ENCODE data around the gene MARCOL. TPM values are rescaled to one million over a fixed set of nuclear protein-coding genes. Genes with fewer than 3 reads are reported as not detected.

MARCOL gene
- total RNA-seq, 1 experiment from 2014 or later = not detected

- Mint-ChIP-seq H3K4me1 (ENCODE audit: low read depth, unreplicated experiment) (no peaks in the 10 kb centered on the region), H3K36me3 (ENCODE audit: insufficient read depth, unreplicated experiment) (no peaks in the 10 kb centered on the region), H3K9me3 (ENCODE audit: unreplicated experiment) (no peaks in the 10 kb centered on the region), H3K27ac (ENCODE audit: unreplicated experiment) (no peak overlapping the region), H3K4me3 (ENCODE audit: unreplicated experiment) (no peak overlapping the region), H3K27me3 (ENCODE audit: insufficient read depth, unreplicated experiment) (peaks cover 11% of the 10 kb centered on the region)
- intact Hi-C loops (cut with micrococcal nuclease; ENCODE audit: unreplicated experiment) = no loop called here
- Histone ChIP-seq H3K27me3 (replicated peaks; ENCODE audit: control insufficient read depth, insufficient read depth, low read length) (no peaks in the 10 kb centered on the region), H3K4me3 (ENCODE audit: low read depth, low read length) (no peak overlapping the region), H3K36me3 (ENCODE audit: control insufficient read depth, insufficient read depth, low read length) (no peaks in the 10 kb centered on the region), H3K9me3 (no peaks in the 10 kb centered on the region), H3K4me1 (no peaks in the 10 kb centered on the region)
- TF ChIP-seq, protein P1, sequence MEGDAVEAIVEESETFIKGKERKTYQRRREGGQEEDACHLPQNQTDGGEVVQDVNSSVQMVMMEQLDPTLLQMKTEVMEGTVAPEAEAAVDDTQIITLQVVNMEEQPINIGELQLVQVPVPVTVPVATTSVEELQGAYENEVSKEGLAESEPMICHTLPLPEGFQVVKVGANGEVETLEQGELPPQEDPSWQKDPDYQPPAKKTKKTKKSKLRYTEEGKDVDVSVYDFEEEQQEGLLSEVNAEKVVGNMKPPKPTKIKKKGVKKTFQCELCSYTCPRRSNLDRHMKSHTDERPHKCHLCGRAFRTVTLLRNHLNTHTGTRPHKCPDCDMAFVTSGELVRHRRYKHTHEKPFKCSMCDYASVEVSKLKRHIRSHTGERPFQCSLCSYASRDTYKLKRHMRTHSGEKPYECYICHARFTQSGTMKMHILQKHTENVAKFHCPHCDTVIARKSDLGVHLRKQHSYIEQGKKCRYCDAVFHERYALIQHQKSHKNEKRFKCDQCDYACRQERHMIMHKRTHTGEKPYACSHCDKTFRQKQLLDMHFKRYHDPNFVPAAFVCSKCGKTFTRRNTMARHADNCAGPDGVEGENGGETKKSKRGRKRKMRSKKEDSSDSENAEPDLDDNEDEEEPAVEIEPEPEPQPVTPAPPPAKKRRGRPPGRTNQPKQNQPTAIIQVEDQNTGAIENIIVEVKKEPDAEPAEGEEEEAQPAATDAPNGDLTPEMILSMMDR (IDR thresholded peaks at IDR 0.05; ENCODE audit: insufficient read depth in 1 of 2, low read depth in 1 of 2, low read length in 1 of 2, severe bottlenecking in 1 of 2, unreplicated experiment in 1 of 2) = no peak
- POLR2A ChIA-PET = no interaction called here
- BruUV-seq (replicated peaks) = no TSS peak
- CTCF ChIA-PET = no interaction called here
- DNase-seq = no peak
These were observed 37.2 kb upstream of the MARCOL start for GRCh38 chr5:148201151-148201550.

DNA sequence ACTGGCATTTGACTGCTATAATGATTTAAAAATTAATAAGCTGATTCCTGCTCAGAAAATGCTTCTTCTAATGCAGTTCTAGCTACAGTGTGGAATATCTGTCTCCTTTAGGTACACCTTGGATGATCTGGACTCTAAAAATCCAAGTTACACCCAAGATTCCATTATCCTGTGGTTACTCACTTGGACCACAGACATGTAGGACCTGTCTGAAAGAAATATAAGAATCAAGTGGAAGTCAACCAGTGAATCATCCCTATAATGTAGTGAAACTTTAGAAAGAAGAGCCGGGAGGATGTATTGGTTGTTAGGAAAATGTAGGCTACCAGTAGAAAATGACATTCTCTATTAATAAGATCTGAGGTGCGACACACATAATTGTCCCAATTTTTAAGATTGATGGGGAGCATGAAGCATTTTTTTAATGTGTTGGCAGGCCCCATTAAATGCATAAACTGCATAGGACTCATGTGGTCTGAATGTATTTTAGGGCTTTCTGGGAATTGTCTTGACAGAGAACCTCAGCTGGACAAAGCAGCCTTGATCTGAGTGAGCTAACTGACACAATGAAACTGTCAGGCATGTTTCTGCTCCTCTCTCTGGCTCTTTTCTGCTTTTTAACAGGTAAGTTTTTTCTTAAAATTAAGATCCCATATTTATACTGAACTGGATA, 35.7 kb upstream of the MARCOL start, which contains the start of gene SPINK6:
SPINK6 (plus strand) TSS at position 512 of the 673 bp plus-strand sequence; CDS start at position 567, 55 bp downstream.
- no peaks in the 10 kb centered on the region for H3K36me3 Mint-ChIP-seq (ENCODE audit: insufficient read depth, unreplicated experiment)
- BruUV-seq (replicated peaks) = no TSS peak
- POLR2A ChIA-PET = no interaction called here

DNA sequence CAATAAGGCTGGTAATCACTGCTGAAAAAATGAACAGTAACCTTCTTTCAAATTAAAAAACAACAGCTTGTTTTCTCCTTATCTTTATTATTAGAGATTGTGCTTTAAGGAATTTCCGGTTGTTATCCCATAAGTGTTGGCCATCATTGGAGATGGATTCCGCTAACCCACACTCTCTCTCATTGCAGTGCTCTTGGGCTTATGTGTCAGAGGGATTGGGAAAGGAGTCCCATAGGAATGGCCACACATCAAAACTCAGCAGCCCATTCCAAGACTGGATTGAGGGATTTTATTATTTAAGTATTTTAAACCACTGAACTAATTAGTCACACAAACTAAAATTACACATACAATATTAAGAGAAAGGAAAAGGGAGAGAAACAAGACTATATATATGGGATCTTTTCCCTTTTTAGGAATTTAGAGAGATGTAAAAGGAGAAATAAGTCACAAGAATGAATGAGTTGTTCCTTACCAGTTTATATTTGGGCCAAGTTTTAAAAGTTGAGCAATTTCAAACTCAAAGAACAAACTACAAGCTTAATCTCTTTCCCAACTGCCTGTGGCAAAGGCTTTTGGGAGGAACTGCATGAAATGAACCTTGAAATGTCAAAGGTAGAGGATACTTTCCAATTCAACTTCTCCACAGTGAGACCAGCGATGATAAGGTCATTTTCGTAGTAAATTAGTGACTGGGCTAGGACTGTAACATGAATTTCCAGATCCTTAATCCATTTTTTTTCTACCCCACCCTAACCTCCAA, 33.1 kb upstream of the MARCOL start:
- CTCF ChIA-PET = no interaction called here
- no peak overlapping the region for H3K27ac Mint-ChIP-seq (ENCODE audit: unreplicated experiment)
- H3K36me3 ChIP-seq (ENCODE audit: control insufficient read depth, insufficient read depth, low read length) = no peaks in the 10 kb centered on the region
- no peaks in the 10 kb centered on the region for H3K9me3 Mint-ChIP-seq (ENCODE audit: unreplicated experiment)
- no peaks in the 10 kb centered on the region; the same call in 1 of the 2 replicates for H3K9me3 ChIP-seq
- H3K4me1 Mint-ChIP-seq (ENCODE audit: low read depth, unreplicated experiment) = peaks cover 6% of the 10 kb centered on the region
- BruUV-seq (replicated peaks) = no TSS peak
- intact Hi-C loops (cut with micrococcal nuclease; ENCODE audit: unreplicated experiment) = no loop called here
- H3K4me1 ChIP-seq = no peaks in the 10 kb centered on the region
- no peak for DNase-seq
- TF ChIP-seq, protein P1 (IDR thresholded peaks at IDR 0.05; ENCODE audit: insufficient read depth in 1 of 2, low read depth in 1 of 2, low read length in 1 of 2, severe bottlenecking in 1 of 2, unreplicated experiment in 1 of 2) = no peak
- no peaks in the 10 kb centered on the region for H3K27me3 ChIP-seq (replicated peaks; ENCODE audit: control insufficient read depth, insufficient read depth, low read length)
- H3K4me3 ChIP-seq (ENCODE audit: low read depth, low read length) = no peak overlapping the region
- no peak overlapping the region for H3K4me3 Mint-ChIP-seq (ENCODE audit: unreplicated experiment)
- POLR2A ChIA-PET = no interaction called here
- H3K27me3 Mint-ChIP-seq (ENCODE audit: insufficient read depth, unreplicated experiment) = peaks cover 4% of the 10 kb centered on the region
- H3K36me3 Mint-ChIP-seq (ENCODE audit: insufficient read depth, unreplicated experiment) = no peaks in the 10 kb centered on the region

More for the DNA sequence above, 35.7 kb upstream of the MARCOL start, which contains the start of gene SPINK6:
- TF ChIP-seq, protein P1 (IDR thresholded peaks at IDR 0.05; ENCODE audit: insufficient read depth in 1 of 2, low read depth in 1 of 2, low read length in 1 of 2, severe bottlenecking in 1 of 2, unreplicated experiment in 1 of 2) = no peak
- CTCF ChIA-PET = no interaction called here
- no peaks in the 10 kb centered on the region for H3K36me3 ChIP-seq (ENCODE audit: control insufficient read depth, insufficient read depth, low read length)
- Mint-ChIP-seq H3K27ac (ENCODE audit: unreplicated experiment) (no peak within 1 kb of the TSS), H3K4me1 (ENCODE audit: low read depth, unreplicated experiment) (no peaks in the 10 kb centered on the region), H3K4me3 (ENCODE audit: unreplicated experiment) (no peak within 1 kb of the TSS), H3K9me3 (ENCODE audit: unreplicated experiment) (no peaks in the 10 kb centered on the region), H3K27me3 (ENCODE audit: insufficient read depth, unreplicated experiment) (peaks cover 11% of the 10 kb centered on the region)
- intact Hi-C loops (cut with micrococcal nuclease; ENCODE audit: unreplicated experiment) = no loop called here
- no peak for DNase-seq
- H3K4me1 ChIP-seq = no peaks in the 10 kb centered on the region
- no peak within 1 kb of the TSS for H3K4me3 ChIP-seq (ENCODE audit: low read depth, low read length)
- H3K27me3 ChIP-seq (replicated peaks; ENCODE audit: control insufficient read depth, insufficient read depth, low read length) = no peaks in the 10 kb centered on the region
- no peaks in the 10 kb centered on the region for H3K9me3 ChIP-seq
